ENCODE results near the gene CREBZF. TPM values are rescaled to one million over a fixed set of nuclear protein-coding genes. Genes with fewer than 3 reads are reported as not detected.

Gene CREBZF
- polyA plus RNA-seq, 1 donor from 2014 or later: 264 TPM

Other genes starting within 250 kb of the CREBZF start
- 177 and 179 TPM in 2 replicates for gene DLG2, start 37.8 kb downstream of the CREBZF start, polyA plus RNA-seq
- 97.0 and 111 TPM in 2 replicates for gene TMEM126B, start 36.5 kb downstream of the CREBZF start, polyA plus RNA-seq
- 89.9 and 115 TPM in 2 replicates for gene TMEM126A, start 17.2 kb downstream of the CREBZF start, polyA plus RNA-seq
- gene CCDC89, start 21.1 kb upstream of the CREBZF start, polyA plus RNA-seq: not detected in 2 replicates
- gene SYTL2, start 146.0 kb upstream of the CREBZF start, polyA plus RNA-seq: 2.3 and 4.5 TPM in 2 replicates
- gene CCDC83, start 190.3 kb upstream of the CREBZF start, polyA plus RNA-seq: not detected in 2 replicates

All from neural cell (in vitro differentiated cells).